ENCODE results near the gene NKTR. TPM values are rescaled to one million over a fixed set of nuclear protein-coding genes. Genes with fewer than 3 reads are reported as not detected.

NKTR gene
- total and polyA plus RNA-seq, 7 experiments from 2014 or later: 10.9 to 275 (median 209) TPM

Other genes with a start within 250 kb of the NKTR start
- gene LYZL4, start 190.1 kb upstream of the NKTR start, total RNA-seq: not detected
- not detected for gene LYZL4, start 190.1 kb upstream of the NKTR start, polyA plus RNA-seq
- gene VIPR1, start 98.0 kb upstream of the NKTR start, total RNA-seq: 100 to 1,000 TPM in 2 of 5 experiments, 10 to 100 TPM in 2, 1 to 10 TPM in 1; 8.0 to 133 (median 70.5) TPM
- 10 to 100 TPM; 30.5 to 44.8 TPM for gene VIPR1, start 98.0 kb upstream of the NKTR start, polyA plus RNA-seq
- 10 to 100 TPM; 39.7 to 54.8 (median 51.3) TPM for gene SEC22C, start 18.7 kb upstream of the NKTR start, total RNA-seq
- 10 to 100 TPM; 38.0 to 50.4 TPM for gene SEC22C, start 18.7 kb upstream of the NKTR start, polyA plus RNA-seq
- 10 to 100 TPM; 31.3 to 60.9 (median 38.9) TPM for gene SS18L2, start 9.8 kb upstream of the NKTR start, total RNA-seq
- gene SS18L2, start 9.8 kb upstream of the NKTR start, polyA plus RNA-seq: 100 to 1,000 TPM in 1 of 2 donors, 10 to 100 TPM in 1; 75.6 to 117 TPM
- gene ZBTB47, start 53.0 kb downstream of the NKTR start, total RNA-seq: 1 to 10 TPM in 4 of 5 experiments, under 1 TPM in 1; 0.38 to 3.8 (median 1.6) TPM
- gene ZBTB47, start 53.0 kb downstream of the NKTR start, polyA plus RNA-seq: not detected
- gene KLHL40, start 84.9 kb downstream of the NKTR start, total RNA-seq: not detected
- not detected for gene KLHL40, start 84.9 kb downstream of the NKTR start, polyA plus RNA-seq
- not detected for gene HHATL, start 102.1 kb downstream of the NKTR start, total RNA-seq
- not detected for gene HHATL, start 102.1 kb downstream of the NKTR start, polyA plus RNA-seq
- gene CCDC13, start 172.6 kb downstream of the NKTR start, total RNA-seq: 1 to 10 TPM in 1 of 5 experiments, under 1 TPM in 4; 0.34 to 1.5 (median 0.70) TPM
- gene CCDC13, start 172.6 kb downstream of the NKTR start, polyA plus RNA-seq: not detected
- gene HIGD1A, start 203.8 kb downstream of the NKTR start, total RNA-seq: 10 to 100 TPM; 15.3 to 65.9 (median 23.6) TPM
- 10 to 100 TPM; 52.6 to 79.6 TPM for gene HIGD1A, start 203.8 kb downstream of the NKTR start, polyA plus RNA-seq
- gene ACKR2, start 208.8 kb downstream of the NKTR start, total RNA-seq: 1 to 10 TPM in 1 of 5 experiments, under 1 TPM in 4; 0.45 to 1.1 (median 0.65) TPM
- gene ACKR2, start 208.8 kb downstream of the NKTR start, polyA plus RNA-seq: not detected

Measured in naive thymus-derived CD4-positive, alpha-beta T cell (primary cell).